ENCODE data around the gene CDK5.
"Not testable (repeated sequence)": the region's sequence is repeated elsewhere in the genome, so short reads cannot be mapped to it uniquely, and the experiment has no call there.

CDK5 gene

DNA sequence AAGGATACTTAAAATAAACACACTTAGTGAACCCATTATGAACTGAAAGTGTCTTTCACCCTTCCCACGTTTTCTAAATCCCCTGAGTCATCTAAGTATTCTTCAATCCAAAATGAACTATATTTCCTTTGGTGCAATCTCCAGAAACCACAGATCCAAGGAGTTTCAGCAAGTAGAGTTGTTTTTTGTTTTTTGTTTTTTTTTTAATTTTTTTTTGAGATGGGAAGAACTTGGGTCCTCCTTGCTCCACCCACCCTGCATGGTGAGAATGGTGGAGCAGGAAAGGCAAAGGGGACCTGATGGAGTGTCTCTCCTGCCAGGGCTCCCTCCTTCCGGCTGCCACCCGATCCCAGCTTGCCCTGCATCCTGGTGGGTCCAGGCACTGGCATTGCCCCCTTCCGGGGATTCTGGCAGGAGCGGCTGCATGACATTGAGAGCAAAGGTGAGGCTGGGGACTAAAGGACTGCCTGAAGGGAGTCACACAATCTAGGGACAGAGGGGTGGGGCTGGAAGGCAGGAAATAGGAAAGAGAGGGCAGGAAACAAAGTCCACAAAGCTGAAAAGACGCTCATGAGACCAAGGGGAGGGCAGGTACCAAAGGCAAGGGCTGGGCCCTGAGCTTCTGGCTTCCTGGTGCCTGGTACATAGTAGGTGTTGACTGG is 45.5 kb downstream of the CDK5 start:
- no peak for DNase-seq

DNA sequence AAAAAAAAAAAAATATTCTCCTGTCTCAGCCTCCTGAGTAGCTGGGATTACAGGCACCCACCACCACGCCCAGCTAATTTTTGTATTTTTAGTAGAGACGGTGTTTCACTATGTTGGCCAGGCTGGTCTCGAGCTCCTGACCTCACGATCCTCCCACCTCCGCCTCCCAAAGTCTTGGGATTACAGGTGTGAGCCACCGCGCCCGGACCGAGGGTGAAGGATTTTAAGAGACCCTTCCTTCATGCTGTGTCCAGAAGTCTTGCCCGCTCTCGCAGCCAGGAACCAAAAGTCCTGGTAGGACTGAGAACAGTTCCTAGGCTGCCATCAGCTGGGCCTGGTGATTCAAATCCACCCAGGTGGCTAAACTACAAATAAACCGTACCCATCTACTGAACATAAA is 46.1 kb downstream of the CDK5 start:
- not testable (repeated sequence) for DNase-seq

DNA sequence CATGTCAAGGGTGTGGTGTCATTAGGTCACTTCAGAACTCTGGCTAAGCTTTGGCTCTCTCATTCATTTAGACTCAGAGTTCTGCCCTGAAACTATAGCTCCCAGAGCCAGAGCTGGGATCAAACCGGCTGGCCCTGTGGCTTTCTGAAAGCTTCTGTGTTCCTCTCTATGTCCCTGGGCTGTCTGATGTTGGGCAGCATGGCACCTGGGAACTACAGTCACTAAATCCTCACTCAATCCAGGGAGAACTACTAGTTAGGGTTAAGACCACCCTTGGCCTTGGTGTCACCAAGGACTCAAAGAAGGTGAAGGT is 46.6 kb downstream of the CDK5 start:
- no peak for DNase-seq

DNA sequence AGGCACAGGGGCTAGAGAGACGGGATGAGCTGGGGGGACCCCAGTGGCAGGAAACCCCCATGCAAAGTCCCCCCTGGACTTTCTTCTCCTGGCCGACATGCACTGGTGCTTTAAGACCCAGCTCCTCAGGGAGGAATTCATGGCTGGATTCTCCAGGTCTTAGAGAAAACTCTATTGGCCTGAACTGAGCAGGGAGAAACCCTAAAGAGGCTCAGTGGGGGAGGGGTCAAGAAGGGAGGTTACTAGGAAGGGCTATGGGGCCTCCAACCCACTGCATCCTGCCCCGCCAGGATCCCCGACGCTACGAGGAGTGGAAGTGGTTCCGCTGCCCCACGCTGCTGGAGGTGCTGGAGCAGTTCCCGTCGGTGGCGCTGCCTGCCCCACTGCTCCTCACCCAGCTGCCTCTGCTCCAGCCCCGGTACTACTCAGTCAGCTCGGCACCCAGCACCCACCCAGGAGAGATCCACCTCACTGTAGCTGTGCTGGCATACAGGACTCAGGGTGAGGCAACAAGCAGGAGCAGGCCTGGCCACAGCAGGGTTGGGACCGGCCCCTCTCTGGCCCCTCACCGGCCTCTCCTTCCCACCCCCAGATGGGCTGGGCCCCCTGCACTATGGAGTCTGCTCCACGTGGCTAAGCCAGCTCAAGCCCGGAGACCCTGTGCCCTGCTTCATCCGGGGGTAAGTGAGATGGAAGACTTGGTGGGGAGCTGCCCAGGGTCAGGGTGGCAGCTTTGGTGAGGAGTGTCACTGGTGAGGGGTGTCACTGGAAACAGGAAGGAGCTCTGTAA is 47.2 kb downstream of the CDK5 start:
- no peak for DNase-seq

DNA sequence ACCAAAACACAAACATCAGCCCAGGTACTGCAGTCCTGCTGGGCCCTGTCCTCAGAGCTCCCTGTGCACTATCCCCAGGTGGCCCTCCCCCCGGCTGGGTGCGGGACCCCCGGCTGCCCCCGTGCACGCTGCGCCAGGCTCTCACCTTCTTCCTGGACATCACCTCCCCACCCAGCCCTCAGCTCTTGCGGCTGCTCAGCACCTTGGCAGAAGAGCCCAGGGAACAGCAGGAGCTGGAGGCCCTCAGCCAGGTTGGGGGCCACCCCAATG is 47.7 kb downstream of the CDK5 start:
- DNase-seq = no peak

DNA sequence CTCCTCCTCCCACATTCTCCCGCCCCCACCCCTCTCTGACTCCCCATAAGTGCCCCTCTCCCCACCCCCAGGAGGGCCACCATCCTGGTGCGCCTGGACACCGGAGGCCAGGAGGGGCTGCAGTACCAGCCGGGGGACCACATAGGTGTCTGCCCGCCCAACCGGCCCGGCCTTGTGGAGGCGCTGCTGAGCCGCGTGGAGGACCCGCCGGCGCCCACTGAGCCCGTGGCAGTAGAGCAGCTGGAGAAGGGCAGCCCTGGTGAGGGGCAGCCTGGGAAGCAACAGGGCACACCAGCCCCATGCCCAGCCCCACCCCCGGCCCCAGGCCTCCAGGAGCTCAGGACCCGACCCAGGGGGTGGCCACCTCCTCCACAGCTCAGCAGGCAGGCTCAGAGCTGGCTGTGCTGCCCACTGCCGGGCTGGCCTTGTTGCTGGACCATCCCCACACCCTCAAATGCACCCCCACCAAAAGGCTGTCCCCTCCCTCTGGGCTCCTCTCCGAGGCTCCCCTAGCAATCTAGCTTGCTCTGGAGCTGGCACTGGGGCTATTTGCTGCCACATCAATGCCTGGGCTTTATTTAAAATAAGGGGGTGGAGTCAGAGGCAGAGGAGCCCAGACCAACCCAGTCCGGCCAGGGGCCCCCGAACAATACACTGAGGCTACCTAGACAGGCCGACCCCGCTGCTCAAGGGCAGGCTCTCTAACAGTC is 48.2 kb downstream of the CDK5 start:
- DNase-seq = no peak

DNA sequence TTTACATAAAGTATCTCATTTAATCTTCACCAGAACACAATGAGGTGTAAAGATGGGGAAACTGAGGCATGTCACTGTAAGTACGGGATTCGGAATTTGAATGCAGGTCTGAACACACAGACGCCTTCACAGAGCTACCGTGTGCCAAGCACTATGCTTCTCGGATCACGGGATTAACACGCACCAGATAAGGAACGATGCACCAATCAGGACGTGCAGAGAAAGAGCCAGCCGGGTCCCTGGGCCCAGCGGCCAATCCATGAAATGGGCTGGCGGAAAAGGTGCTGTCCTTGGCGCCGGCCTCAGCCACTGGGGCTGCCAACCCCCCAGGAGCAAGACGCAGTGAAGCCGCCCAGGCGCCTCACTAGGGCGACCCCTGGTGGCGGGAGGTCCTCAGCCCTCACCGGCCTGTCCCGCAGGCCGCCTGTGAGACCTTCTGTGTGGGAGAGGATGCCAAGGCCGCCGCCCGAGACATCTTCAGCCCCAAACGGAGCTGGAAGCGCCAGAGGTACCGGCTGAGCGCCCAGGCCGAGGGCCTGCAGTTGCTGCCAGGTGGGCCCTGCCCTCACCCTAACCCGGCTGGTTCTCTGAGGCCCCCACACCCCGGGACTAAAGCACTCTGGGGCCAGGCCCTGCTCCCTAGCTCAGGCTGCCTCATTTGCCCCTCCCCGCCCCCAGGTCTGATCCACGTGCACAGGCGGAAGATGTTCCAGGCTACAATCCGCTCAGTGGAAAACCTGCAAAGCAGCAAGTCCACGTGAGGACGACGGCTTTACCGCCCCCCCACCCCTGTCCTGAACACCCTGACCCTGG is 49.0 kb downstream of the CDK5 start:
- no peak for DNase-seq

DNA sequence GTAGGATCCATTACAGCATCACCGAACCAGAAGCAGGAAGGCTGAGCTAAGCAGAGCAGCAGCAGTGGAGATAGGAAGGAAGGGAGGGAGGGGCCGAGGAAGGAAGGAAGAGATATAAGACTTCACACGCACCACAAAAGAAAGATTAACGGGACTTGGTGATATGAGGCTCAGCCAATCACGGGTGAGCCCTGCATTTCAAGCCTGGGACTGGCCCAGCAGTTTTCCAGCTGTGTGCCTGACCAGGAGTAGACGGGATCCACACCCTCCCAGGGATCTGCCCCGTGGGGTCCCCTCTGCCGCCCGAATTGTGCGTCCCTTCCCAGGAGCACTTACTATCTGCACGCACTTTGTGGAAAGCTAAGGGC is 49.6 kb downstream of the CDK5 start:
- no peak for DNase-seq

DNA sequence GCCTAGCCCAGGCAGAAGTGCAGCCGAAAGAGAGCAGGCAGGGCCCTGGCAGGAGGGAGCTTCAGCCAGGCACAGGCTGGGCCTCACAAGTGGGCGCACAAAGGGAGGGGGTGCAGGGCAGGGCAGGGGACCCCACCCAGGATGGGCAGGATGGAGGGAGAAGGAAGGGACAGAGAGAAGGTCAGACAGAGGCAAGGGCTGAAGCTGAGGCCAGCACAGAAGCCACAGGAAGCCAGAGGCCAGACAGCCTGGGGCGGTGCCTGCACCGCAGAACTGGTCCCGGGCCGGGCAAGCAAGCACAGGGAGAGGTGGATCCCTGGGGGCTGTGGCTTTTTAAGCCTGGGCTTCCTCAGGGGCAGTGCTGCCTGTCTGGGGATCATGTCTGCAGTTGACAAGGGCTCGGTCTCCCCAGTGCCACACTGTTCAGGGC is 50.2 kb downstream of the CDK5 start:
- no peak for DNase-seq

DNA sequence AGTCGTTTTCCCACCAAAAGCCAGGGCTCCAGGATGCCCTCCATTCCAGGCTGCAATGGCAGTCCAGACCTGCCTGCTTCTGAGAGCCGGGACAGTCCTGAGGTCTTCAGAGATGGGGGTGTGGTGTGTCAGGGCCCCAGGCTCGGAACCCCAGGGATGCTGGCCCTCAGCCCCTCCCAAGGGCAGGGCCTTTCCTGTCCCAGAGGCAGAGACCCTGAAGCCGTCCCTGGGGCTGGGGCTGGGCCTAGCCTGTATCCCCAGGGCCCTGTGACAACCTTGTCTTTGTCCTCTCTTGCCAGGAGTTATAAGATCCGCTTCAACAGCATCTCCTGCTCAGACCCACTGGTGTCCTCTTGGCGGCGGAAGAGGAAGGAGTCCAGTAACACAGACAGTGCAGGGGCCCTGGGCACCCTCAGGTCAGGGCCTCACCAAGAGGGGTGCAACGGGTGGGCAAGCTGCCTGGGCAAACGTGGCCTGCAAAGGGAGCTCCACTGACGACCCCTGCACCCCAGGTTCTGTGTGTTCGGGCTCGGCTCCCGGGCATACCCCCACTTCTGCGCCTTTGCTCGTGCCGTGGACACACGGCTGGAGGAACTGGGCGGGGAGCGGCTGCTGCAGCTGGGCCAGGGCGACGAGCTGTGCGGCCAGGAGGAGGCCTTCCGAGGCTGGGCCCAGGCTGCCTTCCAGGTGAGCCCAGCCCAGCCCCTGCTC is 51.0 kb downstream of the CDK5 start:
- no peak for DNase-seq

DNA sequence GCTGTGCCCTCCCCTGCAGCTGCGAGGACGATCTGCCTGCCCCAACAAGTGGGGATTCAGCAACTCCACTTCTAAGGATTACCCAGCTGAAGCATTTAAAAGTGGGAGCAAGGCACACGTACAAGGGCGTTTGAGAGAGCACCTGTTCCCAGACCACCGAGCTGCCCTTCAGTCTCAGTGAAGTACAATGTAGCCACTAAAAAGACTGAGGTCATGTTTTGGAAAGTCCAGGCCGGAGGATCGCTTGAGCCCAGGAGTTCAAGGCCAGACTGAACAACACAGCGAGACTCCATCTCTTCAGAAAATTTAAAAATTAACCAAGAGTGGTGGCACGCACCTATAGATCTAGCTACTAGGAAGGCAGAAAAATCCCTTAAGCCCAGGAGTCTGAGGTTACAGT is 52.1 kb downstream of the CDK5 start:
- no peak for DNase-seq
